ENCODE data around the gene SHMT1.

DNA sequence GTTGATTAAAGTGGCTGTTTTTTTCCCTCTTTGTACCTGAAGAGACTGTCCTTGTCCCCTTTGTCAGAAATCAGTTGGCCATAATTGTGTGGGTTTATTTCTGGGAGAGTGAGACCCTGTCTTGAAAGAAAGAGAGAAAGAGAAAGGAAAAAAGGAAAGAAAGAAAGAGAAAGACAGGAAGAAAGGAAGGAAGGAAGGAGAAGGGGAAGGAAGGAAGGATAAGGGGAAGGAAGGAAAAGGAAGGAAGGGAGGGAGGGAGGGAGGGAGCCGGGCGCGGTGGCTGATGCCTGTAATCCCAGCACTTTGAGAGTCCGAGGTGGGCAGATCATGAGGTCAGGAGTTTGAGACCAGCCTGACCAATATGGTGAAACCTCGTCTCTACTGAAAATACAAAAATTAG, 7.4 kb upstream of the SHMT1 start:
- TF ChIP-seq, protein P1, sequence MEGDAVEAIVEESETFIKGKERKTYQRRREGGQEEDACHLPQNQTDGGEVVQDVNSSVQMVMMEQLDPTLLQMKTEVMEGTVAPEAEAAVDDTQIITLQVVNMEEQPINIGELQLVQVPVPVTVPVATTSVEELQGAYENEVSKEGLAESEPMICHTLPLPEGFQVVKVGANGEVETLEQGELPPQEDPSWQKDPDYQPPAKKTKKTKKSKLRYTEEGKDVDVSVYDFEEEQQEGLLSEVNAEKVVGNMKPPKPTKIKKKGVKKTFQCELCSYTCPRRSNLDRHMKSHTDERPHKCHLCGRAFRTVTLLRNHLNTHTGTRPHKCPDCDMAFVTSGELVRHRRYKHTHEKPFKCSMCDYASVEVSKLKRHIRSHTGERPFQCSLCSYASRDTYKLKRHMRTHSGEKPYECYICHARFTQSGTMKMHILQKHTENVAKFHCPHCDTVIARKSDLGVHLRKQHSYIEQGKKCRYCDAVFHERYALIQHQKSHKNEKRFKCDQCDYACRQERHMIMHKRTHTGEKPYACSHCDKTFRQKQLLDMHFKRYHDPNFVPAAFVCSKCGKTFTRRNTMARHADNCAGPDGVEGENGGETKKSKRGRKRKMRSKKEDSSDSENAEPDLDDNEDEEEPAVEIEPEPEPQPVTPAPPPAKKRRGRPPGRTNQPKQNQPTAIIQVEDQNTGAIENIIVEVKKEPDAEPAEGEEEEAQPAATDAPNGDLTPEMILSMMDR (IDR thresholded peaks at IDR 0.05; ENCODE audit: borderline replicate concordance, extremely low read depth, low read length, poor library complexity, severe bottlenecking) = no peak
- TF ChIP-seq EZH2 (IDR thresholded peaks at IDR 0.05; ENCODE audit: borderline replicate concordance, low read depth, low read length, severe bottlenecking) = no peak
